Measurements from ENCODE around the gene MAN1C1.
"Not testable (repeated sequence)": the region's sequence is repeated elsewhere in the genome, so short reads cannot be mapped to it uniquely, and the experiment has no call there.

GRCh38 chr1:25588786-25589185 is 27.8 kb upstream of the MAN1C1 start:
- TF ChIP-seq CTCF, POLR2A, POLR2AphosphoS5, EP300 (IDR thresholded peaks at IDR 0.05): not testable (repeated sequence)
